SU-DHL-6 (cell line): ENCODE measurements around the gene MAPK13.
A peak's percentile ranks its signal among the peaks of the same experiment; 100 is the strongest.

Source experiments
- H2AFZ ChIP-seq: fragments of 200-600 bp; sonication (generic); 2 replicates; pipeline ENCODE4 v1.6.1; 2014; ENCODE audit warnings: low read depth, mild to moderate bottlenecking, moderate library complexity, mixed read lengths, antibody characterized with exemption, low read length; ENCODE audit not compliant: severe bottlenecking
- H3F3A ChIP-seq: fragments of 200-600 bp; shearing (Covaris generic); 2 replicates; pipeline ENCODE4 v1.6.0; 2016; ENCODE audit warnings: antibody characterized with exemption, mild to moderate bottlenecking; ENCODE audit not compliant: insufficient read depth
- H3K27ac ChIP-seq: fragments of 200-600 bp; sonication (generic); 2 replicates; pipeline ENCODE4 v1.5.1; 2016; ENCODE audit warnings: low read depth, mild to moderate bottlenecking, low read length, moderate library complexity, mixed read lengths
- H3K27me3 ChIP-seq: fragments of 200-600 bp; sonication (generic), shearing (Covaris generic); 2 replicates; pipeline ENCODE4 v1.6.0; 2014; ENCODE audit warnings: mild to moderate bottlenecking, low read length
- H3K36me3 ChIP-seq: fragments of 200-600 bp; sonication (generic); 2 replicates; pipeline ENCODE4 v1.6.1; 2014; ENCODE audit warnings: mild to moderate bottlenecking, low read length, mixed read lengths
- H3K4me2 ChIP-seq: fragments of 300-600, 200-600 bp; shearing (Covaris generic), sonication (generic); 2 replicates; pipeline ENCODE4 v1.6.0; 2014; ENCODE audit warnings: low read length, low read depth, mild to moderate bottlenecking; ENCODE audit not compliant: poor library complexity, severe bottlenecking
- H3K4me3 ChIP-seq: fragments of 200-600 bp; sonication (generic); 2 replicates; pipeline ENCODE4 v1.5.1; 2014; ENCODE audit warnings: antibody characterized with exemption, low read length, mild to moderate bottlenecking, mixed read lengths; ENCODE audit not compliant: insufficient read depth, poor library complexity, severe bottlenecking
- H3K79me2 ChIP-seq: fragments of 200-600 bp; sonication (generic); 2 replicates; pipeline ENCODE4 v1.6.1; 2014; ENCODE audit warnings: mild to moderate bottlenecking, low read length, moderate library complexity; ENCODE audit not compliant: insufficient read depth
- H3K9ac ChIP-seq: fragments of 200-600 bp; sonication (generic); 2 replicates; pipeline ENCODE4 v1.7.0; 2014; ENCODE audit warnings: mild to moderate bottlenecking, low read length
- H3K9me2 ChIP-seq: fragments of 200-600 bp; sonication (generic); replicated peaks from 2 replicates; pipeline ENCODE4 v1.6.1; 2014; ENCODE audit warnings: low read length; ENCODE audit not compliant: insufficient read depth
- H3K9me3 ChIP-seq: fragments of 200-600 bp; sonication (generic); 2 replicates; pipeline ENCODE4 v1.6.1; 2014; ENCODE audit warnings: low read length, mixed read lengths; ENCODE audit not compliant: insufficient read depth
- H4K20me1 ChIP-seq: fragments of 200-600 bp; sonication (generic); 2 replicates; pipeline ENCODE4 v1.6.1; 2014; ENCODE audit warnings: low read depth, mild to moderate bottlenecking, antibody characterized with exemption, low read length, moderate library complexity, mixed read lengths
- EZH2phosphoT487 ChIP-seq: fragments of 200-600 bp; sonication (generic), shearing (Covaris generic); conservative IDR thresholded peaks from 2 replicates; pipeline ENCODE4 v1.6.1; 2018; ENCODE audit warnings: mild to moderate bottlenecking, antibody characterized with exemption, low read length, moderate library complexity, mixed read lengths
- TF ChIP-seq, protein P1 (sequence below): fragments of 200-600 bp; sonication (generic); IDR thresholded peaks from one replicate; pipeline ENCODE4 v1.5.1; 2017; ENCODE audit warnings: antibody characterized with exemption, mild to moderate bottlenecking, low read length, moderate library complexity; ENCODE audit not compliant: insufficient read depth, poor library complexity, severe bottlenecking

MAPK13 gene

DNA sequence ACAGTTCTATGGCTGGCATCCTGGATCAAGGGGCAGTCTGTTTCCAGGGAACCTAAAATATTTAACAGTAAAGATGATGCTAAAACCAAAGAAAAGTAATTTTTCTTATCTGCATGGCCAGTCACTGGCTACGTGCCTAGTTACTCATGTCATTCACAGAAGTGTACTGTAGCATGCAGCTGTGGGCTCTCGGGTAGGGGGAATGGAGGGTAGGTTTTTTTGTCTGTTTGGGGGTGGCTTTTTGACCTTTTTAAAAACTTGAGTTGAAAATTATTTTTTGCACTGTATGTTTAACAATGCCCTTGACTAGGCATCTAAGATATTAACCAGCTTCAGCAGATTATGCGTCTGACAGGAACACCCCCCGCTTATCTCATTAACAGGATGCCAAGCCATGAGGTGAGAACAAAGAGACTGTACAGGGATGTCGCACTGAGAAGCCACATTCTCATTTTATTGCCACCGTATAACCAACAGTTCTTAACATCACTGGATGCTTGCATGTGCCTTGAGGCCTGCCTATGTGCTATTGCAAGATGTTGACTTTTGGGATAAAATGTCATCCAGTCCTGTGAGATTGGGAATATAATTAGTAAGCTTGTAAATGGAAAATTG, 30.3 kb upstream of the MAPK13 start:
- Histone ChIP-seq H4K20me1 (no peaks in the 10 kb centered on the region), H3K4me2 (no peak overlapping the region), H3K27me3 (no peaks in the 10 kb centered on the region), H3K36me3 (peaks cover 26% of the 10 kb centered on the region; the same call in 1 of the 2 replicates), H3K9ac (no peak overlapping the region), H3K9me3 (no peaks in the 10 kb centered on the region), H2AFZ (no peak overlapping the region), H3K79me2 (no peaks in the 10 kb centered on the region), H3K9me2 (no peaks in the 10 kb centered on the region), H3K4me3 (no peak overlapping the region), H3F3A (0 out of 2 replicates have a peak, but pooled peaks cover 2% of the 10 kb centered on the region), H3K27ac (0 out of 2 replicates have a peak overlapping the region, but pooled peaks have one; percentile 1)
- TF ChIP-seq, protein P1, sequence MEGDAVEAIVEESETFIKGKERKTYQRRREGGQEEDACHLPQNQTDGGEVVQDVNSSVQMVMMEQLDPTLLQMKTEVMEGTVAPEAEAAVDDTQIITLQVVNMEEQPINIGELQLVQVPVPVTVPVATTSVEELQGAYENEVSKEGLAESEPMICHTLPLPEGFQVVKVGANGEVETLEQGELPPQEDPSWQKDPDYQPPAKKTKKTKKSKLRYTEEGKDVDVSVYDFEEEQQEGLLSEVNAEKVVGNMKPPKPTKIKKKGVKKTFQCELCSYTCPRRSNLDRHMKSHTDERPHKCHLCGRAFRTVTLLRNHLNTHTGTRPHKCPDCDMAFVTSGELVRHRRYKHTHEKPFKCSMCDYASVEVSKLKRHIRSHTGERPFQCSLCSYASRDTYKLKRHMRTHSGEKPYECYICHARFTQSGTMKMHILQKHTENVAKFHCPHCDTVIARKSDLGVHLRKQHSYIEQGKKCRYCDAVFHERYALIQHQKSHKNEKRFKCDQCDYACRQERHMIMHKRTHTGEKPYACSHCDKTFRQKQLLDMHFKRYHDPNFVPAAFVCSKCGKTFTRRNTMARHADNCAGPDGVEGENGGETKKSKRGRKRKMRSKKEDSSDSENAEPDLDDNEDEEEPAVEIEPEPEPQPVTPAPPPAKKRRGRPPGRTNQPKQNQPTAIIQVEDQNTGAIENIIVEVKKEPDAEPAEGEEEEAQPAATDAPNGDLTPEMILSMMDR = no peak
- no peak for TF ChIP-seq EZH2phosphoT487

DNA sequence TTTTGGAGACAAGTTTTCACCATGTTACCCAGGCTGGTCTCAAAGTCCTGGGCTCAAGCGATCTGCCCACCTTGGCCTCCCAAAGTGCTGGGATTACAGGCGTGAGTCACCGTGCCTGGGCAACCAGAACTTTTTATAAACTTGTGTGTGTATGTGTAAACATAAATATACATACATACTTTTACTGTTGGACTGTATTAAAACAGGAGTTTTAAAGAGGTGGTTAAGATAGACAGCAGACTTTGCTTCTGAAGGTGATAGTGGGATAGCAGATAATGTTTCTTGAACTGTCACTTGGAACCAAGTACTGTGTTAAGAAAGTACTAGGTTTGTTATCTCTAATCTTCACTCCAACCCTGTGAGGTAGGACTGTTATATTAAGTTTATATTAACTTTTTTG, 28.6 kb upstream of the MAPK13 start:
- H4K20me1 ChIP-seq = no peaks in the 10 kb centered on the region
- no peak overlapping the region for H3K9ac ChIP-seq
- H3K9me2 ChIP-seq = no peaks in the 10 kb centered on the region
- H3K9me3 ChIP-seq = no peaks in the 10 kb centered on the region
- H3K4me2 ChIP-seq = no peak overlapping the region
- no peaks in the 10 kb centered on the region for H3K27me3 ChIP-seq
- H3K4me3 ChIP-seq = no peak overlapping the region
- peaks cover 10% of the 10 kb centered on the region; the same call in 1 of the 2 replicates for H3F3A ChIP-seq
- H3K79me2 ChIP-seq = no peaks in the 10 kb centered on the region
- H2AFZ ChIP-seq = no peak overlapping the region
- TF ChIP-seq, protein P1 = no peak
- TF ChIP-seq EZH2phosphoT487 = no peak
- H3K36me3 ChIP-seq = peaks cover 27% of the 10 kb centered on the region; the same call in 1 of the 2 replicates
- no peak overlapping the region for H3K27ac ChIP-seq

DNA sequence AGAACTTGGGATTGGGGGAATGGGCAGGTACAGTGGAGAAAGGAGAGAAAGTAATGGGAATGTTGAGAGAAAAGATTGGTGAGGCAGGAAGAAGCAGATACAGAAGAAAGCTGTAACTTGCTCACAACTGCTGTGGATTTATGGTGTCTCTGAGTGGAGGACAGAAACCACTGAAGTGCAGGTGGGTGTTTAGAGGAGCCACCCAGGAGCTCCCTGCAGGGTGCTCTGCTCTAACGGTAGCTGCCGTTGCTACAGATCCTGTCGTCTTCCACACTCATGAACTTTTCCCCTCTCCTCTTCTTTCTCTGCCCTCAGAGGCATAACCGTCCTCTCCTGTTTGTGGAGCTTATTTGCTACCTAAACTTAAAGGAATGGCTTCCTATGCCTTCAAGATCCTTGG, 27.5 kb upstream of the MAPK13 start:
- H3K9ac ChIP-seq = no peak overlapping the region
- no peaks in the 10 kb centered on the region for H4K20me1 ChIP-seq
- no peak overlapping the region for H3K27ac ChIP-seq
- no peaks in the 10 kb centered on the region for H3K9me2 ChIP-seq
- TF ChIP-seq, protein P1 = no peak
- TF ChIP-seq EZH2phosphoT487 = no peak
- no peaks in the 10 kb centered on the region for H3K27me3 ChIP-seq
- peaks cover 21% of the 10 kb centered on the region for H3F3A ChIP-seq
- H3K4me2 ChIP-seq = no peak overlapping the region
- no peak overlapping the region for H3K4me3 ChIP-seq
- H3K9me3 ChIP-seq = no peaks in the 10 kb centered on the region
- no peaks in the 10 kb centered on the region for H3K79me2 ChIP-seq
- H2AFZ ChIP-seq = no peak overlapping the region
- H3K36me3 ChIP-seq = peaks cover 18% of the 10 kb centered on the region; the same call in 1 of the 2 replicates
